Sigmoid colon (tissue), 7 donors: ENCODE results near the gene R3HCC1L. TPM values are rescaled to one million over a fixed set of nuclear protein-coding genes. Genes with fewer than 3 reads are reported as not detected.

Experiments
- DNase-seq: peaks from one replicate; pipeline ENCODE4 v3.0.0-alpha.2; 2019
- H3K27ac ChIP-seq, 4 donors: fragments of 200-600 bp; sonication (generic); one replicate each; pipeline ENCODE4 v1.5.1; 2016 to 2019; ENCODE audit warnings: mild to moderate bottlenecking in 1 of 4
- H3K27me3 ChIP-seq, 3 donors: fragments of 200-600 bp; sonication (generic); one replicate each; pipeline ENCODE4 v1.5.1; 2019; ENCODE audit warnings: mild to moderate bottlenecking in 1 of 3
- H3K36me3 ChIP-seq, 4 donors: fragments of 200-600 bp; sonication (generic); one replicate each; pipeline ENCODE4 v1.5.1; 2016 to 2019
- H3K4me1 ChIP-seq, 4 donors: fragments of 200-600 bp; sonication (generic); one replicate each; pipeline ENCODE4 v1.5.1; 2017 to 2019
- H3K4me3 ChIP-seq, 4 donors: fragments of 200-600 bp; sonication (generic); one replicate each; pipeline ENCODE4 v1.5.1; 2017 to 2019; ENCODE audit warnings: mild to moderate bottlenecking in 2 of 4, moderate library complexity in 1 of 4
- H3K9me3 ChIP-seq, 4 donors: fragments of 200-600 bp in 3 of 4; sonication (generic) in 3 of 4; one replicate each; pipeline versions ENCODE4 v1.5.1 to v1.6.1; 2013 to 2019
- CTCF ChIP-seq, 4 experiments: fragments of 450-650 bp in 3 of 4; fragments of 200-600 bp in 1 of 4; IDR thresholded peaks; one replicate each; pipeline ENCODE4 v1.5.1; 2016 to 2019; ENCODE audit warnings: antibody characterized with exemption in 4 of 4, mild to moderate bottlenecking in 3 of 4, moderate library complexity in 2 of 4
- EP300 ChIP-seq, 4 donors: sonication (generic); formaldehyde crosslinking; IDR thresholded peaks; one replicate each; pipeline ENCODE4 v1.6.1; 2017; ENCODE audit warnings: antibody characterized with exemption in 4 of 4
- POLR2A ChIP-seq, 2 donors: fragments of 450-650 bp; IDR thresholded peaks; one replicate each; pipeline ENCODE4 v1.6.1; 2016; ENCODE audit warnings: antibody characterized with exemption in 2 of 2, mild to moderate bottlenecking in 2 of 2, moderate library complexity in 2 of 2
- POLR2AphosphoS5 ChIP-seq, 4 donors: sonication (generic); formaldehyde crosslinking; IDR thresholded peaks; one replicate each; pipeline ENCODE4 v1.6.1; 2017; ENCODE audit warnings: antibody characterized with exemption in 4 of 4
- WGBS, 2 donors: extraction: QIAGEN DNeasy Blood & Tissue Kit; methylation state at CpG; one replicate each; pipeline ENCODE4 v1.1.7; 2013; 5-methylcytosine and 5-hydroxymethylcytosine counted together
- intact Hi-C: fragments of 100-400 bp; cut with DNase I; formaldehyde crosslinking; loops from one replicate; pipeline ENCODE4 v1.15.1; 2023
- polyA plus RNA-seq, 3 donors: library from polyadenylated mRNA; stranded (reverse); fragments of 200-250 nt; gene quantifications; one replicate each; pipeline ENCODE4 v1.2.3, GENCODE V29; 2013
- total RNA-seq, 4 donors: library from RNA; depleted of rRNA; stranded (reverse); fragments of >200 nt; gene quantifications; one replicate each; pipeline ENCODE4 v1.1.0, GENCODE V29; 2016
- donor health status: healthy with polysubstance abuse.
- donor health status: Bipolar disorder and iron deficiency.
- donor health status: healthy.

The R3HCC1L gene
- 10 to 100 TPM; 11.6 to 14.4 (median 13.8) TPM for total RNA-seq
- polyA plus RNA-seq: 10 to 100 TPM; 12.0 to 15.0 (median 14.1) TPM

- Histone ChIP-seq H3K27me3 (no peaks in the 10 kb centered on the region), H3K4me1 (peaks cover 0 to 17% (median 7%) of the 10 kb centered on the region in 4 donors), H3K9me3 (no peaks in the 10 kb centered on the region), H3K4me3 (peak within 1 kb of the TSS; percentile 64 to 98 (median 96)), H3K36me3 (no peaks in the 10 kb centered on the region), H3K27ac (peak within 1 kb of the TSS; percentile 84 to 92 (median 90))
- 0 to 1% methylated on average over 64 of the region's 64 CpGs for WGBS, 2 donors
- TF ChIP-seq EP300 (IDR thresholded peaks at IDR 0.05) (no peak), CTCF (IDR thresholded peaks at IDR 0.05) (no peak), POLR2A (IDR thresholded peaks at IDR 0.05) (peak; percentile 62 to 80), POLR2AphosphoS5 (IDR thresholded peaks at IDR 0.05) (peak; percentile 80 to 91 (median 88))
- DNase-seq: peak; percentile 94
- intact Hi-C loops: no loop called here
Measured at GRCh38 chr10:98134431-98135221, at the start of gene R3HCC1L. R3HCC1L (plus strand) TSS chr10:98134657; CDS start chr10:98208115, 73,458 bp downstream.

- Histone ChIP-seq H3K27me3 (no peaks in the 10 kb centered on the region), H3K36me3 (no peaks in the 10 kb centered on the region), H3K9me3 (no peaks in the 10 kb centered on the region), H3K4me3 (no peak overlapping the region), H3K27ac (no peak overlapping the region), H3K4me1 (no peaks in the 10 kb centered on the region)
- intact Hi-C loops: no loop called here
- WGBS, 2 donors: 87 to 88% methylated on average over 4 of the region's 4 CpGs
- no peak for DNase-seq
- TF ChIP-seq EP300 (IDR thresholded peaks at IDR 0.05) (no peak), CTCF (IDR thresholded peaks at IDR 0.05) (no peak), POLR2A (IDR thresholded peaks at IDR 0.05) (no peak), POLR2AphosphoS5 (IDR thresholded peaks at IDR 0.05) (no peak)
Measured at GRCh38 chr10:98085238-98085637, 49.2 kb upstream of the R3HCC1L start.

- H3K27me3 ChIP-seq: no peaks in the 10 kb centered on the region
- no peak overlapping the region for H3K27ac ChIP-seq
- H3K36me3 ChIP-seq: no peaks in the 10 kb centered on the region
- no peaks in the 10 kb centered on the region for H3K9me3 ChIP-seq
- H3K4me3 ChIP-seq: no peak overlapping the region
- H3K4me1 ChIP-seq: no peaks in the 10 kb centered on the region
- no peak for TF ChIP-seq EP300 (IDR thresholded peaks at IDR 0.05)
- TF ChIP-seq CTCF (IDR thresholded peaks at IDR 0.05): no peak
- TF ChIP-seq POLR2A (IDR thresholded peaks at IDR 0.05): no peak
- TF ChIP-seq POLR2AphosphoS5 (IDR thresholded peaks at IDR 0.05): no peak
- 66 to 68% methylated on average over 14 of the region's 14 CpGs for WGBS, 2 donors
- intact Hi-C loops: no loop called here
- no peak for DNase-seq
Measured at GRCh38 chr10:98086837-98087708, 47.4 kb upstream of the R3HCC1L start.

- Histone ChIP-seq H3K27ac (no peak overlapping the region), H3K4me3 (no peak overlapping the region), H3K27me3 (no peaks in the 10 kb centered on the region), H3K4me1 (no peaks in the 10 kb centered on the region), H3K9me3 (no peaks in the 10 kb centered on the region), H3K36me3 (no peaks in the 10 kb centered on the region)
- 65 to 77% methylated on average over 7 of the region's 7 CpGs for WGBS, 2 donors
- no peak for TF ChIP-seq POLR2AphosphoS5 (IDR thresholded peaks at IDR 0.05)
- no peak for TF ChIP-seq POLR2A (IDR thresholded peaks at IDR 0.05)
- TF ChIP-seq EP300 (IDR thresholded peaks at IDR 0.05): no peak
- no peak for TF ChIP-seq CTCF (IDR thresholded peaks at IDR 0.05)
- intact Hi-C loops: no loop called here
- DNase-seq: no peak
Measured at GRCh38 chr10:98088186-98088971, 46.1 kb upstream of the R3HCC1L start.
